Measurements from ENCODE around the gene EMC6. TPM values are rescaled to one million over a fixed set of nuclear protein-coding genes. Genes with fewer than 3 reads are reported as not detected.

The EMC6 gene
- total RNA-seq, 2 donors from 2014 or later: 19.1 to 22.2 TPM

GRCh38 chr17:3663102-3664011, 5.3 kb upstream of the EMC6 start:
- no peak for DNase-seq (ENCODE audit: low spot score)
- no peak overlapping the region for H3K27ac ChIP-seq
- TF ChIP-seq CTCF (IDR thresholded peaks at IDR 0.05): no peak
- H3K4me3 ChIP-seq: no peak overlapping the region
- peaks cover 22% of the 10 kb centered on the region for H3K36me3 ChIP-seq
- peaks cover 0 to 56% of the 10 kb centered on the region in 2 donors for H3K4me1 ChIP-seq
- no peaks in the 10 kb centered on the region for H3K27me3 ChIP-seq
- no peaks in the 10 kb centered on the region for H3K9me3 ChIP-seq

- Histone ChIP-seq H3K4me1 (peaks cover 0 to 45% of the 10 kb centered on the region in 2 donors), H3K27ac (peak overlapping the region; percentile 98 to 99), H3K9me3 (no peaks in the 10 kb centered on the region), H3K27me3 (no peaks in the 10 kb centered on the region), H3K4me3 (no peak overlapping the region), H3K36me3 (peaks cover 22% of the 10 kb centered on the region)
- TF ChIP-seq CTCF (IDR thresholded peaks at IDR 0.05): no peak
- no peak for DNase-seq (ENCODE audit: low spot score)
These were observed 2.8 kb upstream of the EMC6 start for GRCh38 chr17:3665834-3666233.

- peaks cover 0 to 42% of the 10 kb centered on the region in 2 donors for H3K4me1 ChIP-seq
- DNase-seq (ENCODE audit: low spot score): no peak
- H3K27ac ChIP-seq: peak overlapping the region; percentile 98 to 99
- H3K9me3 ChIP-seq: no peaks in the 10 kb centered on the region
- no peaks in the 10 kb centered on the region for H3K27me3 ChIP-seq
- H3K36me3 ChIP-seq: peaks cover 22% of the 10 kb centered on the region
- H3K4me3 ChIP-seq: peak overlapping the region in 1 of 2 donors; percentile 75
- no peak for TF ChIP-seq CTCF (IDR thresholded peaks at IDR 0.05)
These were observed 2.1 kb upstream of the EMC6 start for GRCh38 chr17:3666516-3666915.

- H3K27me3 ChIP-seq: no peaks in the 10 kb centered on the region
- peak; percentile 92 for DNase-seq (ENCODE audit: low spot score)
- no peak for TF ChIP-seq CTCF (IDR thresholded peaks at IDR 0.05)
- H3K9me3 ChIP-seq: no peaks in the 10 kb centered on the region
- H3K4me3 ChIP-seq: peak overlapping the region; percentile 75 to 84
- H3K27ac ChIP-seq: peak overlapping the region; percentile 98 to 99
- peaks cover 0 to 42% of the 10 kb centered on the region in 2 donors for H3K4me1 ChIP-seq
- H3K36me3 ChIP-seq: peaks cover 22% of the 10 kb centered on the region
These were observed 990 bp upstream of the EMC6 start for GRCh38 chr17:3667366-3668278.

- Histone ChIP-seq H3K4me3 (peak overlapping the region; percentile 75 to 84), H3K27ac (peak overlapping the region; percentile 98 to 99), H3K27me3 (no peaks in the 10 kb centered on the region), H3K4me1 (peaks cover 0 to 42% of the 10 kb centered on the region in 2 donors), H3K9me3 (no peaks in the 10 kb centered on the region), H3K36me3 (peaks cover 9% of the 10 kb centered on the region)
- no peak for DNase-seq (ENCODE audit: low spot score)
- no peak for TF ChIP-seq CTCF (IDR thresholded peaks at IDR 0.05)
These were observed 404 bp downstream of the EMC6 start for GRCh38 chr17:3669085-3669347.
